ENCODE measurements around the gene AOPEP. TPM values are rescaled to one million over a fixed set of nuclear protein-coding genes. Genes with fewer than 3 reads are reported as not detected.

AOPEP gene
- polyA plus RNA-seq, 1 of the 3 experiments (the other 2 are of a cell fraction), result 54.6 TPM

GRCh38 chr9:94927048-94927761, 200.7 kb downstream of the AOPEP start:
- 96% methylated on average over 12 of the region's 12 CpGs for WGBS (ENCODE audit: low lambda C conversion rate)
- Histone ChIP-seq H3K4me1 (ENCODE audit: control insufficient read depth in 1 of 2, insufficient read depth in 2 of 2, low read depth in 1 of 2, low read length in 1 of 2) (peaks cover 9 to 65% of the 10 kb centered on the region in 2 experiments), H3K36me3 (replicated peaks in 1 of 2; ENCODE audit: control insufficient read depth in 1 of 2, insufficient read depth in 2 of 2, low read length in 1 of 2) (peaks cover 0 to 6% of the 10 kb centered on the region in 2 experiments), H3K4me3 (ENCODE audit: low read depth in 2 of 2, low read length in 1 of 2) (no peak overlapping the region), H3K4me2 (no peak overlapping the region), H2AFZ (ENCODE audit: low read depth) (no peak overlapping the region), H3K9me2 (no peaks in the 10 kb centered on the region), H4K20me1 (ENCODE audit: insufficient read depth) (no peaks in the 10 kb centered on the region), H3K9me3 (no peaks in the 10 kb centered on the region), H3K79me2 (ENCODE audit: insufficient read depth) (peaks cover 15% of the 10 kb centered on the region; the same call in 1 of the 2 replicates), H3K27ac (ENCODE audit: low read depth in 2 of 2, low read length in 1 of 2) (peak overlapping the region in 1 of 2 experiments; percentile 91; a peak in 2 of 4 replicates), H3F3A (replicated peaks; ENCODE audit: insufficient read depth) (peaks cover 19% of the 10 kb centered on the region), H3K27me3 (ENCODE audit: insufficient read depth) (no peaks in the 10 kb centered on the region), H3K9ac (no peak overlapping the region)
- DNase-seq, result peak; percentile 63
- ChIA-PET POLR2A (interaction anchor here (0.6 kb wide), 1 partner anchor 197 kb away, joined by 3 read pairs; no protein-coding TSS in a partner anchor), CTCF (interaction anchor here (0.8 to 1.5 kb wide), 2 partner anchors 73 to 79 kb away, joined by 3 read pairs; no protein-coding TSS in a partner anchor)
- TF ChIP-seq TAF1 (IDR thresholded peaks at IDR 0.05; ENCODE audit: borderline replicate concordance, low read depth, low read length) (no peak), GATA2 (CRISPR knock-in tag; IDR thresholded peaks at IDR 0.05) (0 out of 2 replicates have a peak, but pooled peaks have one; percentile 8)
- TF ChIP-seq, protein P1, sequence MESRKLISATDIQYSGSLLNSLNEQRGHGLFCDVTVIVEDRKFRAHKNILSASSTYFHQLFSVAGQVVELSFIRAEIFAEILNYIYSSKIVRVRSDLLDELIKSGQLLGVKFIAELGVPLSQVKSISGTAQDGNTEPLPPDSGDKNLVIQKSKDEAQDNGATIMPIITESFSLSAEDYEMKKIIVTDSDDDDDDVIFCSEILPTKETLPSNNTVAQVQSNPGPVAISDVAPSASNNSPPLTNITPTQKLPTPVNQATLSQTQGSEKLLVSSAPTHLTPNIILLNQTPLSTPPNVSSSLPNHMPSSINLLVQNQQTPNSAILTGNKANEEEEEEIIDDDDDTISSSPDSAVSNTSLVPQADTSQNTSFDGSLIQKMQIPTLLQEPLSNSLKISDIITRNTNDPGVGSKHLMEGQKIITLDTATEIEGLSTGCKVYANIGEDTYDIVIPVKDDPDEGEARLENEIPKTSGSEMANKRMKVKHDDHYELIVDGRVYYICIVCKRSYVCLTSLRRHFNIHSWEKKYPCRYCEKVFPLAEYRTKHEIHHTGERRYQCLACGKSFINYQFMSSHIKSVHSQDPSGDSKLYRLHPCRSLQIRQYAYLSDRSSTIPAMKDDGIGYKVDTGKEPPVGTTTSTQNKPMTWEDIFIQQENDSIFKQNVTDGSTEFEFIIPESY (IDR thresholded peaks at IDR 0.05; ENCODE audit: borderline replicate concordance, low read depth), result no peak

DNA sequence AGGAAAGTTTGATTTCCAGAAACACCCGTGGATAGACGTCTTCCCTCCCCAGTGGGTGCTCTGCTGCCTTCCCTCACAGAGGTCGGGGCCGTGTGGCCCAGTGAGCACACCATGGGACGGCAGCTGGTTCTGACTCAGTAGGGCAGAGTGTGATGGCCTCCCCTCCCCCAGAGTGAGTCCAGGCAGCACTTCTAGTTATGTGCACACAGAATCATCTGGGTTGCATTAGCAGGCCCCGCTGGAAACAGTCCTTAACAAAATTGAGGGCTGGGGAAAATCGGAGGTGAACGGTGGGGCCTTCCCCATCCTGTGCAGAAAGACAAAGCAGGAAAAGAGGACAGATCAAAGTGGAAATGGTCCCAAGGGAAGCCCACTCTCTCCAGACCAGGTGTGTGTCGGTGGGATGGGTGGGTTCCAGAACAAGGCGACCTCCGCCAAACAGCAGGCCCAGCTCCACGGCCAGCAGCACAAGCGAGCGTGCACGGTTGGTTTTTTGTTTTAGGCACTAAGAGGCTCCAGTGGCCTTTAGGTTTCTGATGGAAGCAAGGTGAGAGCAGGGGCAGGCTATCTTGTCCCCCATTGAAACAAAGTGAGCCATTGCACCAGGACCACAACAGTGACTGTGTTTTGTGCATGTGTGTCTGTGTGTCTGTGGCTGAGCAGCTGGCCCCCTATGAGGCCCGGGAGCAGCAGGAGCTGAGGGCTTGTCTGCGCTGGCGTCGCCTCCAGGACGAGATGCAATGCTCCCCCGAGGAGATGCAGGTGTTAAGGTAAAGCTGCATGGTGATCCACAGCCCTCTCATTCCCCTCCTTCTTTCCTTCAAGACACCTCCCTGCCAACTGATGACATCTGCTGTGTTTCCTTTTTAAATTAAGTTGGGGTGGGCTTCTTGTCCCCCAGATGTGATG, 201.5 kb downstream of the AOPEP start:
- no peak overlapping the region for H3K4me2 ChIP-seq
- WGBS (ENCODE audit: low lambda C conversion rate), result 72% methylated on average over 15 of the region's 21 CpGs
- ChIA-PET CTCF (interaction anchor here (1.1 to 1.5 kb wide), 2 partner anchors 72 to 145 kb away, joined by 3 read pairs; no protein-coding TSS in a partner anchor), POLR2A (interaction anchor here (1.0 kb wide), 1 partner anchor 20 kb away, joined by 3 read pairs; no protein-coding TSS in a partner anchor)
- H3K4me3 ChIP-seq (ENCODE audit: low read depth in 2 of 2, low read length in 1 of 2), result no peak overlapping the region
- H3K79me2 ChIP-seq (ENCODE audit: insufficient read depth), result peaks cover 15% of the 10 kb centered on the region; the same call in 1 of the 2 replicates
- H4K20me1 ChIP-seq (ENCODE audit: insufficient read depth), result no peaks in the 10 kb centered on the region
- no peak overlapping the region for H2AFZ ChIP-seq (ENCODE audit: low read depth)
- H3K4me1 ChIP-seq (ENCODE audit: control insufficient read depth in 1 of 2, insufficient read depth in 2 of 2, low read depth in 1 of 2, low read length in 1 of 2), result peaks cover 6 to 59% of the 10 kb centered on the region in 2 experiments
- H3K27ac ChIP-seq (ENCODE audit: low read depth in 2 of 2, low read length in 1 of 2), result peak overlapping the region in 1 of 2 experiments; percentile 91; a peak in 2 of 4 replicates
- peaks cover 0 to 6% of the 10 kb centered on the region in 2 experiments for H3K36me3 ChIP-seq (replicated peaks in 1 of 2; ENCODE audit: control insufficient read depth in 1 of 2, insufficient read depth in 2 of 2, low read length in 1 of 2)
- DNase-seq, result peak; percentile 77
- no peaks in the 10 kb centered on the region for H3K27me3 ChIP-seq (ENCODE audit: insufficient read depth)
- no peaks in the 10 kb centered on the region for H3K9me3 ChIP-seq
- no peak overlapping the region for H3K9ac ChIP-seq
- H3F3A ChIP-seq (replicated peaks; ENCODE audit: insufficient read depth), result peaks cover 11% of the 10 kb centered on the region
- no peaks in the 10 kb centered on the region for H3K9me2 ChIP-seq
- TF ChIP-seq NRF1 (IDR thresholded peaks at IDR 0.05; ENCODE audit: low read depth, low read length) (no peak), EZH2phosphoT487 (IDR thresholded peaks at IDR 0.05; ENCODE audit: borderline replicate concordance, low read depth) (no peak), YY1 (IDR thresholded peaks at IDR 0.05; ENCODE audit: low read depth) (no peak), FOSL2 (IDR thresholded peaks at IDR 0.05; ENCODE audit: borderline replicate concordance, low read depth) (no peak), FOXM1 (IDR thresholded peaks at IDR 0.05; ENCODE audit: low read depth) (no peak), RCOR1 (IDR thresholded peaks at IDR 0.05; ENCODE audit: low read length) (no peak), PBX3 (IDR thresholded peaks at IDR 0.05) (no peak), NFIC (IDR thresholded peaks at IDR 0.05; ENCODE audit: borderline replicate concordance) (no peak), TAF1 (IDR thresholded peaks at IDR 0.05; ENCODE audit: borderline replicate concordance, low read depth, low read length) (no peak), JUND (IDR thresholded peaks at IDR 0.05) (no peak), ELF1 (IDR thresholded peaks at IDR 0.05) (no peak), EP300 (IDR thresholded peaks at IDR 0.05; ENCODE audit: borderline replicate concordance in 1 of 2, low read depth in 1 of 2, low read length in 1 of 2) (peak in 1 of 2 experiments; percentile 20; a peak in 2 of 4 replicates), CTCF (IDR thresholded peaks at IDR 0.05) (no peak), POLR2AphosphoS5 (IDR thresholded peaks at IDR 0.05; ENCODE audit: low read depth, low read length) (no peak), USF2 (IDR thresholded peaks at IDR 0.05; ENCODE audit: borderline replicate concordance, low read depth, low read length) (no peak), TCF12 (IDR thresholded peaks at IDR 0.05) (peak; percentile 54), TEAD4 (IDR thresholded peaks at IDR 0.05; ENCODE audit: borderline replicate concordance, insufficient read depth) (no peak)
